OCI-LY7 (cell line): Measurements from ENCODE around the gene IER5. TPM values are rescaled to one million over a fixed set of nuclear protein-coding genes. Genes with fewer than 3 reads are reported as not detected.

Experiments used
- BruUV-seq: library from RNA; stranded (reverse); fragments of 400-500 nt; replicated peaks from 2 replicates; lab custom pipeline; 2021; lab: Mats Ljungman, UMichigan
- CTCF ChIA-PET: fragments of 300-600 bp; sonication (Branson Sonifier 250); formaldehyde crosslinking; loops from one replicate; lab custom pipeline; 2022; ENCODE audit warnings: antibody characterized with exemption; ENCODE audit not compliant: unreplicated experiment; lab: Charles Lee
- POLR2A ChIA-PET: fragments of 300-600 bp; sonication (Branson Sonifier 250); formaldehyde crosslinking; loops from one replicate; lab custom pipeline; 2022; ENCODE audit warnings: antibody characterized with exemption; lab: Charles Lee
- DNase-seq: peaks from one replicate; pipeline ENCODE4 v3.0.0-alpha.2; 2015; ENCODE audit warnings: low spot score
- H2AFZ ChIP-seq: fragments of 200-600 bp; sonication (generic), shearing (Covaris generic); 2 replicates; pipeline ENCODE4 v1.6.1; 2014; ENCODE audit warnings: mild to moderate bottlenecking, antibody characterized with exemption, low read length, moderate library complexity
- H3K27ac ChIP-seq: fragments of 200-600 bp; sonication (generic); 2 replicates; pipeline ENCODE4 v1.5.1; 2014; ENCODE audit warnings: mixed run types, low read depth, mild to moderate bottlenecking, moderate library complexity, low read length, inconsistent platforms; ENCODE audit not compliant: poor library complexity, severe bottlenecking
- H3K36me3 ChIP-seq: fragments of 200-600 bp; sonication (generic); 2 replicates; pipeline ENCODE4 v1.6.1; 2014; ENCODE audit warnings: mild to moderate bottlenecking, antibody characterized with exemption, low read length, moderate library complexity, mixed read lengths; ENCODE audit not compliant: insufficient read depth
- H3K4me1 ChIP-seq: fragments of 200-600 bp; sonication (generic); 2 replicates; pipeline ENCODE4 v1.5.1; 2014; ENCODE audit warnings: mild to moderate bottlenecking, low read length; ENCODE audit not compliant: insufficient read depth, poor library complexity, severe bottlenecking
- H3K4me2 ChIP-seq: fragments of 200-600 bp; sonication (generic); 2 replicates; pipeline ENCODE4 v1.6.1; 2014; ENCODE audit warnings: mild to moderate bottlenecking, low read length
- H3K4me3 ChIP-seq: fragments of 200-600 bp; sonication (generic); 2 replicates; pipeline ENCODE4 v1.5.1; 2014; ENCODE audit warnings: mild to moderate bottlenecking, low read depth, low read length; ENCODE audit not compliant: poor library complexity, severe bottlenecking
- H3K79me2 ChIP-seq: fragments of 200-600 bp; sonication (generic); 2 replicates; pipeline ENCODE4 v1.6.1; 2016; ENCODE audit warnings: low read depth, mild to moderate bottlenecking, low read length, moderate library complexity, mixed read lengths; ENCODE audit not compliant: insufficient read depth
- H3K9me2 ChIP-seq: fragments of 200-600 bp; sonication (generic); 2 replicates; pipeline ENCODE4 v1.6.1; 2016; ENCODE audit warnings: mild to moderate bottlenecking, low read length, mixed read lengths; ENCODE audit not compliant: insufficient read depth
- H3K9me3 ChIP-seq: fragments of 200-600 bp; sonication (generic); 2 replicates; pipeline ENCODE4 v1.6.1; 2014; ENCODE audit warnings: mild to moderate bottlenecking, mixed run types, low read length, mixed read lengths
- H4K20me1 ChIP-seq: fragments of 200-600 bp; sonication (generic); 2 replicates; pipeline ENCODE4 v1.6.1; 2014; ENCODE audit warnings: mild to moderate bottlenecking, antibody characterized with exemption, low read length, moderate library complexity, mixed read lengths; ENCODE audit not compliant: insufficient read depth
- EZH2phosphoT487 ChIP-seq: fragments of 200-600 bp; sonication (generic); IDR thresholded peaks from 2 replicates; pipeline ENCODE4 v1.6.1; 2018; ENCODE audit warnings: low read depth, borderline replicate concordance, mild to moderate bottlenecking, mixed run types, antibody characterized with exemption, low read length, moderate library complexity, mixed read lengths
- intact Hi-C: fragments of 100-400 bp; cut with micrococcal nuclease; formaldehyde crosslinking; loops from one replicate; pipeline ENCODE4 v1.10.0; 2022; ENCODE audit not compliant: unreplicated experiment
- total RNA-seq, 2 experiments: library from RNA; depleted of rRNA in 1 of 2; stranded (reverse); fragments of >200 nt in 1 of 2; shearing (Covaris generic) in 1 of 2; gene quantifications; 2 replicates each; pipeline ENCODE4 v1.2.3, GENCODE V29; 2014 to 2022
- TF ChIP-seq, protein P1 (sequence below): fragments of 200-600 bp; sonication (generic); conservative IDR thresholded peaks from 2 replicates; pipeline ENCODE4 v1.5.1; 2014; ENCODE audit warnings: mild to moderate bottlenecking, antibody characterized with exemption, low read length, moderate library complexity, mixed read lengths

IER5 gene
- total RNA-seq, 2 experiments from 2014 or later = 7.2 to 14.3 TPM

DNA sequence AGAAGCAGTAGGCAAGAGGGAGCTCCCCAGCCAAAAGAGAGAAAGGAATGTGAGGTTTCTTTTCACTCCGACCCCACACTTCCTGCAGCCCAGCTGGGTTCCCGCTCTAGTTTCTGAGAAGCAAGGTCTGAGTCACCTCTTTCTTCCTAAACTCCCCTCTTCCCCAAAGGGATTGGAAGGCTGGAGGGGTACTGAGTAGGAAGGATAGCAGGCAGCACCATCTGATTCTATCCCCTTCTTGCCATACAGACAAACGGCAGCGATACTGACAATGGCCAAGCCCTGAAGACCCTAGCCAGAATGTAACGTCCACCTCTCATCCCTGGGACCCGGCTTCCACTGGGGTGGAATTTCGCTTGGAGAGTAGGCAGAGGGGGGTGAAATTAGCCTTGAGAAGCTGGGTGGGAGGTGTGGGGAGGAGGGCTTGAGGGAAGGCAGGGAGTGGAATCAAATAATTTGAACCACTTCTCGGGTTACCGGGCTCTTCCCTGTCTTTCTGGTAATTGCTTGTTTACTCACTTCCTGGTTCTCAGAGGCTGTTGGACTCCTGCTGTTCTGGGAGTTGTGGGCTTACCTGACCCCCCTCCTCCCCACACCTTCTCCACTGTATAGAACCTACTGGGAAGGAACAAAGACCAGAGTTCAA, 13.2 kb downstream of the IER5 start:
- Histone ChIP-seq H4K20me1 (no peaks in the 10 kb centered on the region; the same call in 1 of the 2 replicates), H3K4me2 (no peak overlapping the region), H3K4me3 (no peak overlapping the region), H3K36me3 (no peaks in the 10 kb centered on the region), H3K79me2 (no peaks in the 10 kb centered on the region), H2AFZ (no peak overlapping the region), H3K9me2 (no peaks in the 10 kb centered on the region), H3K4me1 (peaks cover 17% of the 10 kb centered on the region), H3K27ac (no peak overlapping the region), H3K9me3 (no peaks in the 10 kb centered on the region)
- intact Hi-C loops = no loop called here
- no peak for TF ChIP-seq EZH2phosphoT487
- TF ChIP-seq, protein P1, sequence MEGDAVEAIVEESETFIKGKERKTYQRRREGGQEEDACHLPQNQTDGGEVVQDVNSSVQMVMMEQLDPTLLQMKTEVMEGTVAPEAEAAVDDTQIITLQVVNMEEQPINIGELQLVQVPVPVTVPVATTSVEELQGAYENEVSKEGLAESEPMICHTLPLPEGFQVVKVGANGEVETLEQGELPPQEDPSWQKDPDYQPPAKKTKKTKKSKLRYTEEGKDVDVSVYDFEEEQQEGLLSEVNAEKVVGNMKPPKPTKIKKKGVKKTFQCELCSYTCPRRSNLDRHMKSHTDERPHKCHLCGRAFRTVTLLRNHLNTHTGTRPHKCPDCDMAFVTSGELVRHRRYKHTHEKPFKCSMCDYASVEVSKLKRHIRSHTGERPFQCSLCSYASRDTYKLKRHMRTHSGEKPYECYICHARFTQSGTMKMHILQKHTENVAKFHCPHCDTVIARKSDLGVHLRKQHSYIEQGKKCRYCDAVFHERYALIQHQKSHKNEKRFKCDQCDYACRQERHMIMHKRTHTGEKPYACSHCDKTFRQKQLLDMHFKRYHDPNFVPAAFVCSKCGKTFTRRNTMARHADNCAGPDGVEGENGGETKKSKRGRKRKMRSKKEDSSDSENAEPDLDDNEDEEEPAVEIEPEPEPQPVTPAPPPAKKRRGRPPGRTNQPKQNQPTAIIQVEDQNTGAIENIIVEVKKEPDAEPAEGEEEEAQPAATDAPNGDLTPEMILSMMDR = no peak
- ChIA-PET CTCF (no interaction called here), POLR2A (interaction anchor here (0.6 kb wide), 1 partner anchor 190 kb away, joined by 4 read pairs; no protein-coding TSS in a partner anchor)
- DNase-seq = no peak
- BruUV-seq = no TSS peak

DNA sequence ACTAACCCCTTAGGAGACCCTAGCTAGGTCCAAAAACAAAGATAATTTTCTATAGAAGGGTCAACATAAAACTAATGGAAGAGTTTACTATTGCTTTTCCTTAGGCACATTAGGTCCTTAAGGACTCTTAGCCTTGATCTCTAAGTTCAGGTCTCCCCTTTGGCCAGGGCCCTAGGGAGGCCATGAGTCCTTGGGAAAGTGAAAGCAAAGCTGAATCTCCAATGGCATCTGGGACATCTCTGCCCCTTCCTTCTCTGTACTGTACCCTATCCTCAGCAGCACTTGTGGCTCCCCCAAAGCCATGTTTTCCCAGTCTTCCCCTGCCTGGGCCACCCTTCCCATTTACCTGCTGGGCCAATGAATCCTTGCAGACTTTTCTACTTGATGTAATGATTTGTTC, 14.3 kb downstream of the IER5 start:
- no peak overlapping the region for H3K4me2 ChIP-seq
- no peaks in the 10 kb centered on the region for H3K9me3 ChIP-seq
- no peaks in the 10 kb centered on the region; the same call in 1 of the 2 replicates for H4K20me1 ChIP-seq
- H2AFZ ChIP-seq = no peak overlapping the region
- no peaks in the 10 kb centered on the region for H3K9me2 ChIP-seq
- ChIA-PET POLR2A (interaction anchor here (0.8 to 1.7 kb wide), 2 partner anchors 12 to 33 kb away, joined by 5 to 6 read pairs; no protein-coding TSS in a partner anchor), CTCF (no interaction called here)
- H3K36me3 ChIP-seq = no peaks in the 10 kb centered on the region
- no peak for DNase-seq
- H3K4me3 ChIP-seq = no peak overlapping the region
- no peaks in the 10 kb centered on the region for H3K79me2 ChIP-seq
- H3K27ac ChIP-seq = no peak overlapping the region
- no peak for TF ChIP-seq EZH2phosphoT487
- TF ChIP-seq, protein P1 = no peak
- BruUV-seq = no TSS peak
- intact Hi-C loops = no loop called here
- H3K4me1 ChIP-seq = peaks cover 17% of the 10 kb centered on the region

DNA sequence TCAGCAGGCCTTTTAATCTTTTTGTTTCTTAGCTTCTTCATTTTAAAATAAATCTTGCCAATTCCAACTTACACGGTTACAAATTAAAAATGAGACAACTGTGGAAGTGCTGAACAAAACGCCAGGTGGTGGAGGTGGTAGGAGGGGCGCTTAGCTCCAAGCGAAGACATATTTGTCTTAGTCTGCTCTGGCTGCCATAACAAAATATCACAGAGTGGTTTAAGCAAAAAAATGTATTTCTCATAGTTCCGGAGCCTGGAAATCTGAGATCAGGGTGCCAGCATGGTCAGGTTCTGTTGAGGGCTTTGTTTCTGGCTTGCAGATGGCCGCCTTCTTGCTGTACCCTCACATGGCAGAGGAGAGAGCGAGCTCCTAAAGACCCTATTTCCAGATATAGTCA, 14.9 kb downstream of the IER5 start:
- Histone ChIP-seq H4K20me1 (no peaks in the 10 kb centered on the region; the same call in 1 of the 2 replicates), H3K79me2 (no peaks in the 10 kb centered on the region), H3K27ac (no peak overlapping the region), H3K9me2 (no peaks in the 10 kb centered on the region), H3K4me1 (peaks cover 17% of the 10 kb centered on the region), H3K4me2 (no peak overlapping the region), H3K36me3 (no peaks in the 10 kb centered on the region), H2AFZ (no peak overlapping the region), H3K4me3 (no peak overlapping the region), H3K9me3 (no peaks in the 10 kb centered on the region)
- ChIA-PET POLR2A (interaction anchor here (0.8 to 1.7 kb wide), 2 partner anchors 13 to 32 kb away, joined by 5 to 6 read pairs; no protein-coding TSS in a partner anchor), CTCF (no interaction called here)
- intact Hi-C loops = no loop called here
- DNase-seq = no peak
- TF ChIP-seq EZH2phosphoT487 = no peak
- TF ChIP-seq, protein P1 = no peak
- BruUV-seq = no TSS peak
